ENCODE data around the gene FBXO15.

Gene FBXO15

GRCh38 chr18:74147779-74148542 is at the start of gene FBXO15, which contains the start of gene TIMM21:
Gene FBXO15, minus strand, starts transcription at chr18:74147834. Its CDS starts 49 bp downstream, at chr18:74147785.
Gene TIMM21, plus strand, starts transcription at chr18:74148523. Its CDS starts 286 bp downstream, at chr18:74148809.
- Histone ChIP-seq H4K20me1 (ENCODE audit: insufficient read depth, low read length) (no peaks in the 10 kb centered on the region), H3K4me1 (ENCODE audit: low read length) (peaks cover 22% of the 10 kb centered on the region), H3K36me3 (replicated peaks; ENCODE audit: insufficient read depth, low read length) (no peaks in the 10 kb centered on the region), H3K9ac (ENCODE audit: low read length) (peak within 1 kb of the TSS; percentile 86), H3K27ac (ENCODE audit: low read length) (peak within 1 kb of the TSS; percentile 81), H3K9me2 (replicated peaks; ENCODE audit: insufficient read depth, low read length) (no peaks in the 10 kb centered on the region), H3K4me3 (ENCODE audit: low read length) (peak within 1 kb of the TSS; percentile 91), H3K79me2 (ENCODE audit: low read length) (peaks cover 46% of the 10 kb centered on the region), H3K4me2 (ENCODE audit: low read depth, low read length) (peak within 1 kb of the TSS; percentile 86), H3K9me3 (replicated peaks; ENCODE audit: insufficient read depth, low read length) (no peaks in the 10 kb centered on the region), H2AFZ (ENCODE audit: low read length) (peak within 1 kb of the TSS; percentile 88), H3F3A (ENCODE audit: insufficient read depth, low read length) (peaks cover 9% of the 10 kb centered on the region; the same call in 1 of the 2 replicates), H3K27me3 (replicated peaks; ENCODE audit: insufficient read depth, low read length) (no peaks in the 10 kb centered on the region)
- peak; percentile 96 for DNase-seq
- TF ChIP-seq EZH2 (optimal IDR thresholded peaks at IDR 0.05; ENCODE audit: low read depth, low read length) (no peak), CTCF (IDR thresholded peaks at IDR 0.05; ENCODE audit: low read length) (no peak), EZH2phosphoT487 (IDR thresholded peaks at IDR 0.05; ENCODE audit: low read length) (no peak)

- Histone ChIP-seq H3K36me3 (replicated peaks; ENCODE audit: insufficient read depth, low read length) (no peaks in the 10 kb centered on the region), H3K79me2 (ENCODE audit: low read length) (no peaks in the 10 kb centered on the region), H3K9ac (ENCODE audit: low read length) (no peak overlapping the region; the same call in 1 of the 2 replicates), H3K4me1 (ENCODE audit: low read length) (peaks cover 4% of the 10 kb centered on the region; the same call in 1 of the 2 replicates), H3K27ac (ENCODE audit: low read length) (no peak overlapping the region), H3K27me3 (replicated peaks; ENCODE audit: insufficient read depth, low read length) (no peaks in the 10 kb centered on the region), H2AFZ (ENCODE audit: low read length) (peak overlapping the region; percentile 93), H3K4me2 (ENCODE audit: low read depth, low read length) (peak overlapping the region; percentile 77), H3K9me2 (replicated peaks; ENCODE audit: insufficient read depth, low read length) (no peaks in the 10 kb centered on the region), H4K20me1 (ENCODE audit: insufficient read depth, low read length) (no peaks in the 10 kb centered on the region), H3K4me3 (ENCODE audit: low read length) (peak overlapping the region; percentile 70), H3K9me3 (replicated peaks; ENCODE audit: insufficient read depth, low read length) (no peaks in the 10 kb centered on the region), H3F3A (ENCODE audit: insufficient read depth, low read length) (no peaks in the 10 kb centered on the region)
- TF ChIP-seq EZH2phosphoT487 (IDR thresholded peaks at IDR 0.05; ENCODE audit: low read length) (no peak), CTCF (IDR thresholded peaks at IDR 0.05; ENCODE audit: low read length) (peak; percentile 87)
- DNase-seq: peak; percentile 61
Observed at GRCh38 chr18:74196220-74197119, 48.8 kb upstream of the FBXO15 start.

- no peak overlapping the region for H2AFZ ChIP-seq (ENCODE audit: low read length)
- H3K79me2 ChIP-seq (ENCODE audit: low read length): no peaks in the 10 kb centered on the region
- H3K4me1 ChIP-seq (ENCODE audit: low read length): peaks cover 4% of the 10 kb centered on the region; the same call in 1 of the 2 replicates
- no peaks in the 10 kb centered on the region for H3K27me3 ChIP-seq (replicated peaks; ENCODE audit: insufficient read depth, low read length)
- no peak overlapping the region for H3K4me3 ChIP-seq (ENCODE audit: low read length)
- no peak overlapping the region for H3K9ac ChIP-seq (ENCODE audit: low read length)
- no peaks in the 10 kb centered on the region for H3K36me3 ChIP-seq (replicated peaks; ENCODE audit: insufficient read depth, low read length)
- no peaks in the 10 kb centered on the region for H3K9me2 ChIP-seq (replicated peaks; ENCODE audit: insufficient read depth, low read length)
- no peak overlapping the region for H3K27ac ChIP-seq (ENCODE audit: low read length)
- H3K4me2 ChIP-seq (ENCODE audit: low read depth, low read length): no peak overlapping the region
- no peaks in the 10 kb centered on the region for H3K9me3 ChIP-seq (replicated peaks; ENCODE audit: insufficient read depth, low read length)
- DNase-seq: no peak
- H4K20me1 ChIP-seq (ENCODE audit: insufficient read depth, low read length): no peaks in the 10 kb centered on the region
- H3F3A ChIP-seq (ENCODE audit: insufficient read depth, low read length): no peaks in the 10 kb centered on the region
- TF ChIP-seq EZH2phosphoT487 (IDR thresholded peaks at IDR 0.05; ENCODE audit: low read length) (no peak), CTCF (IDR thresholded peaks at IDR 0.05; ENCODE audit: low read length) (no peak), EZH2 (optimal IDR thresholded peaks at IDR 0.05; ENCODE audit: low read depth, low read length) (no peak)
Observed at GRCh38 chr18:74194691-74195090, 47.1 kb upstream of the FBXO15 start.

Data from MM.1S (cell line).